Right lung (tissue), 5 donors: ENCODE results near the gene DNA2. TPM values are rescaled to one million over a fixed set of nuclear protein-coding genes. Genes with fewer than 3 reads are reported as not detected.

Experiments
- DNase-seq, 2 donors: peaks; one replicate each; pipeline ENCODE4 v3.0.0-alpha.2; 2013
- polyA plus RNA-seq, 5 donors: library from polyadenylated mRNA; unstranded; fragments of 120-200 nt; gene quantifications; one replicate each; pipeline versions ENCODE4 v1.2.1 to v1.2.3, GENCODE V29; 2013; ENCODE audit warnings: inconsistent platforms in 1 of 5, low replicate concordance in 1 of 5; ENCODE audit not compliant: insufficient read length in 5 of 5, insufficient read depth in 1 of 5

Gene DNA2
- polyA plus RNA-seq, 5 donors = 7.4 to 19.4 (median 14.4) TPM

- no peak for DNase-seq
Measured at GRCh38 chr10:68462536-68462935, 9.2 kb downstream of the DNA2 start.

DNA sequence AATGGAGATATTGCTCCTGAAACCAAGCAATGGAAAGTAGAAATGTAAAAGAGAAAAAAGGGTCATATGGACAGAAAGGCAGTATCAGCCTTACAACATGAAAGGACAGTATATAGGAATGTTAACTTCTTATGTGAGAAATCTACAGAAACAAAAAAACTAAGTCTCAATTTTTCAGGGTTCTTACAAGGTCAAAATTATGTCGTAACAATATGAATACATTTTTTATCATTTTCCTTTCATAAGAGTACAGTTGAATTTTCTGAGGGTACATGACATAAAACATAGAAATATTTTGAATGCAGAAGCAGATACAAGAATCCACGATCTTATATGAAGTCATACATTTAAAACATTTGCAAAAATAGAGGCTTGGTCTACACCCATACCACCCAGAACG, 10.7 kb downstream of the DNA2 start:
- no peak for DNase-seq

DNA sequence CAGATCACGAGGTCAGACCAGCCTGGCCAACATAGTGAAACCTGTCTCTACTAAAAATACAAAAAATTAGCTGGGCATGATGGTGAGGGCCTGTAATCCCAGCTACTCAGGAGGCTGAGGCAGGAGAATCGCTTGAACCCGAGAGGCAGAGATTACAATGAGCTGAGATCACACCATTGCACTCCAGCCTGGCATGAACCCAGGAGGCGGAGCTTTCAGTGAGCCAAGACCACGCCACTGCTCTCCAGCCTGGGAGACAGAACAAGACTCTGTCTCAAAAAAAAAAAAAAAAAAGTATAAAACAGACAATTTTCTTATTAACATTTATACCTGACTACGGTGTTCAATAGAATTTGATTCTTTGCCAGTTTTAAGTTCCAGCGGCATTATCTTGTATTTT, 22.1 kb downstream of the DNA2 start:
- DNase-seq = peak in 1 of 2 donors; percentile 8

DNA sequence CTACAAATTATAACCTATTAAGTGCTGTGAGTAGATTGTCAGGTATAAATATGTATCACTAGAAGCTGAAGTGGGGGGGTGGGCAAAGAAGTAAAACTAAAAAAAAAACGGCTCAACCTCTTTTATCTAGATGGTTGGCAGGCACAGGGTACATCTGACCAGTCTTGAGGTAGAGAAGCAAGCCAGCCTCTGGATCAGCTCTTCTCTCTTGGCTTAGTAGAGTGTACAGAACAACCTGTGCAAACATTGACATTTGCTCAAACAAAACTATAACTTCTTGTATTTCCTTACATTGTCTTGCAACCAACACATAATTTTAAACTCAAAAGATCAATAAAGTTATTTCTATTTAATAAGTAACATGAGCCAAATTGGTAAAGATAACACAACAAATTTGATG, 25.6 kb downstream of the DNA2 start:
- DNase-seq = no peak

GRCh38 chr10:68442971-68443370, 28.8 kb downstream of the DNA2 start:
- DNase-seq = no peak

GRCh38 chr10:68440898-68441297, 30.9 kb downstream of the DNA2 start:
- no peak for DNase-seq

- no peak for DNase-seq
Measured at GRCh38 chr10:68435803-68436202, 36.0 kb downstream of the DNA2 start.

DNA sequence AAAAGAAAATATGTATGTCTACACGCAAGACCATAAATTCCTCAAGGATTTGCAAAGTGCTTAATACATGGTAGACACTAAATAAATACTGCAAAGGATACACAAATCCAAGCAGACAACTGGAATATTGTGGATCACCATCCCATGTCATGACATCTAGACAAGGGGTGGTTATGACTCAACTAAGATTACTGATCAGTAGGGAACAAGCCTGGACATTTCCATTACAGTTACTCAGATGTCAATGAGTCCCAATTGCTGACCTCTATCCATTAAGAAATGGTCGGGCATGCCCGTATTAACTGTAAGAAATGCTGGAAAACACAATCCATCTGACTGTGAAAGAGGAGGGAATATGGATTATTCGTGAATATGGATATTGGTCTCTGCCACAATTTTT, 37.1 kb downstream of the DNA2 start:
- DNase-seq = no peak

GRCh38 chr10:68428396-68429104, 43.2 kb downstream of the DNA2 start:
- DNase-seq = no peak

DNA sequence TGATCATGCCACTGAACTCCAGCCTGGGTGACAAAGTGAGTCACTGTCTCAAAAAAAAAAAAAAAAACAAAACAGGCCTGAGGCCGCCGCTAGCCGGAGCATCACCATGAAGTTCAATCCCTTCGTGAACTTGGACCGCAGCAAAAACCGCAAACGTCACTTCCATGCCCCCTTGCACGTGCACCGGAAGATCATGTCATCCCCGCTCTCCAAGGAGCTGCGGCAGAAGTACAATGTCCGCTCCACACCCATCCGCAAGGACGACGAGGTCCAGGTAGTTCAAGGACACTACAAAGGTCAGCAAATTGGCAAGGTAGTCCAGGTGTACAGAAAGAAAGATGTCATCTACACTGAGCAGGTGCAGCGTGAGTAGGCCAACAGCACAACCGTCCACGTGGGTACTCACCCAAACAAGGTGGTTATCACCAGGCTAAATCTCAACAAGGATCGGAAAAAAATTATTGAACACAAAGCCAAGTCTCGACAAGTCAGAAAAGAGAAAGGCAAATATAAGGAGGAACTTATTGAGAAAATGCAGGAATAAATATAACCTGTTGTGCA, 47.2 kb downstream of the DNA2 start:
- DNase-seq = no peak

GRCh38 chr10:68423522-68423921, 48.3 kb downstream of the DNA2 start:
- DNase-seq = no peak

DNA sequence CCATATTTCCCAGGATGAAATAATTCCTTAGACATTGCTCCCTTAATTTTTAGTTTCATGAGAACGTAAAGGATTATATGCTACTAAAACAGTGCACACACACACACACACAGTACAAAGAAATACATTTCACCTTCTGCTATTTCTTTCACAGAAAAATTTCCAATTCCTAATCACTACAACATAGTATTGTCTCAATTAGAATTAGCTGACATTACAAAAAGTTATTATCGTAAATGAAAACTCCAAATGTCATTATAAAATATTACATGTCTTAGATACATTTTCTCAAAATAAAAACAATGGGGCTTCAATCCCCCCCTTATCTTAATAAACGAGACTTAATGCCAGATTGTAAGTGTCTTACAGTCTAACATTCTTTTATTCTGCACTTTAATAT, 52.4 kb downstream of the DNA2 start:
- DNase-seq = no peak

- DNase-seq = no peak
Measured at GRCh38 chr10:68408898-68409518, 62.8 kb downstream of the DNA2 start.

- peak; percentile 88 to 91 for DNase-seq
Measured at GRCh38 chr10:68406815-68407548, 64.8 kb downstream of the DNA2 start, which contains the start of gene RUFY2. RUFY2 (minus strand) TSS chr10:68407277; CDS start chr10:68407189, 88 bp downstream.

GRCh38 chr10:68406111-68406814, 65.5 kb downstream of the DNA2 start:
- peak; percentile 63 to 70 for DNase-seq

DNA sequence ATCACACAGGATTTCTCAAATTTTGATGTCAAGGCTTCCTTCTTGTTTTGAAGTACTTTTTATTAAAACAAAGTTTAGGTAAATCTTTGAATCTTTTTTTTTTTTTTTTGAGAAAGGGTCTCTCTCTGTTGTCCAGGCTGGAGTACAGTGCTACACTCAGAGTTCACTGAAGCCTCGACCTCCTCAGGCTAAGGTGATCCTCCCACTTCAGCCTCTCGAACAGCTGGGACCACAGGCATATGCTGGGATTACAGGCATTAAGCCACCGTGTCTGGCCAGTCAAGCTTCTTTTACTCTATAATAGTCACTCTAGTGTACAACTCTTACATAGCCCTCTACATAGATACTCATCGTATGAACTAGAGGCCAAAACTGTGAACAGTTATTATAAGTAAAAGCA, 68.1 kb downstream of the DNA2 start:
- DNase-seq = no peak

GRCh38 chr10:68402276-68402675, 69.5 kb downstream of the DNA2 start:
- DNase-seq = no peak

DNA sequence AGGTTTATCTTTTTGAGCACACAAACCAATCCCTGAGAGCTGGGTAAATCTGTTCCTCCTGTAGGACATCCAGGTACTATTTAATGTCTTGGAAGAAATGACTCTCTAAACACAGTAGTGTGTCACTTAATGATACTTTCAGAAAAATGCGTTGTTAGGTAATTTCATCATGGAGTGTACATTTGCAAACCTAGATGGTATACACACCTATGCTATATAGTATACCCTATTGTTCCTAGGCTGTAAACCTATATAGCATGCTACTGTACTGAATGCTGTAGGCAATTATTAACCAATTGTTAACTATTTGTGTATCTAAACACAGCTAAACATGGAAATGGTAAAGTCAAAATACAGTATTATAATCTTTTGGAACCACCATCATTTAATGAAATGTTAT, 74.8 kb downstream of the DNA2 start:
- DNase-seq = no peak

GRCh38 chr10:68385740-68386139, 86.0 kb downstream of the DNA2 start:
- DNase-seq = no peak

DNA sequence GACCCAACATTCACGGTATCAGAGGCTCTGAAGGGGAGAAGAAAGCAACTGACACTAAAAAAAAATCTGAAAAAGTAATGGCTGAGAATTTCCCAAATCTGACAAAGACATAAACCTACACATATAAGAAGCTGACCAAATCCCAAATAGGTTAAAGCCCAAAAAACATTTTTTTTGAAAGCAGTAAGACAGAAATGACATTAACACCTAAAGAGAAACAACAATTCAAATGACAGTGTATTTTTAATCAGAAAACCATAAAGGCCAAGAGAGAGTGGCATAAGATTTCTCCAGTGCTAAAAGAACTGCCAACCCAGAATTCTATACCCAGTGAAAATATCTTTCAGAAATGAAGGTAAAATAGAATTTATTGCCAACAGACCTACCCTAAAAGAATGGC, 100.2 kb downstream of the DNA2 start:
- no peak for DNase-seq

DNA sequence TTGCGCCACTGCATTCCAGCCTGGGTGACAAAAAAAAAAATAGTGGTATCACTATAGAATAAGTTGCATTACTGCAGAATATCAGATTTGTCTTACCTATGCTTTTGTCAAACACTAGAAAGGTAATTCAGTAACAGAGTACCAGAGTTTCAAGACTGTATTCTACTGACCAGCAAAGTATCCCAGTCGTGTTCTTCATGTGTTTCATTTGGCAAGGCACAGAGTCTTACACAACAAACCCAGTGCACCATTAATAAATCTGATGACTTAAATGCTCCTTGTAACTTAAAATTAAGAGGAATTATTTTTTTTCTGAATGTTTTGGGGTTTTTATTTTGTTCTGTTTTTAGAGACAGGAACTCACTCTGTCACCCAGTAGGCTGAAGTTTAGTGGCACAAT, 104.7 kb downstream of the DNA2 start:
- DNase-seq = no peak

DNA sequence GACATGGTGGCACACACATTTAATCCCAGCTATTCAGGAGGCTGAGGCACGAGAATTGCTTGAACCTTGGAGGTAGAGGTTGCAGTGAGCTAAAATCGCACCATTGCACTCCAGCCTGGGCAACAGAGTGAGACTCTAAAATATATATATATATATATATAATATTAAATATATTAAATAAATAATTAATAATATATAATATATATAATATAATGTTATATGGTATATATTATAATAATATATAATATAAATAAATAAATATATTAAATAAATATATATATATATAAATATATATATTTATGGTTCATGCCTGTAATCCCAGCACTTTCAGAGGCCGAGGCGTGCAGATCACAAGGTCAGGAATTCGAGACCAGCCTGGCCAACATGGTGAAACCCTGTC, 105.2 kb downstream of the DNA2 start:
- no peak for DNase-seq
